K562 (cell line): ENCODE data around the gene RIPK3. TPM values are rescaled to one million over a fixed set of nuclear protein-coding genes. Genes with fewer than 3 reads are reported as not detected.
"Not testable (repeated sequence)": the region's sequence is repeated elsewhere in the genome, so short reads cannot be mapped to it uniquely, and the experiment has no call there.

Experiments used
- CTCF ChIP-seq, 3 experiments: IDR thresholded peaks in 2 of 3; conservative IDR thresholded peaks in 1 of 3; 2 replicates each; pipeline ENCODE4 v1.5.1; 2011 to 2012; ENCODE audit warnings: low read length in 3 of 3, mild to moderate bottlenecking in 3 of 3, control low read depth in 2 of 3, improper control_type of control experiment in 1 of 3, inconsistent platforms in 1 of 3, low read depth in 1 of 3, mixed read lengths in 1 of 3, moderate library complexity in 1 of 3; ENCODE audit not compliant: insufficient read depth in 2 of 3
- RAD21 ChIP-seq, 2 experiments: fragments of 250-450 bp in 1 of 2; fragments of 450-650 bp in 1 of 2; sonication (Bioruptor Pico) in 1 of 2; formaldehyde crosslinking in 1 of 2; IDR thresholded peaks in 1 of 2; conservative IDR thresholded peaks in 1 of 2; 2 replicates each; pipeline versions ENCODE4 v1.4.0 to v1.8.0; 2020 to 2022; ENCODE audit warnings: mild to moderate bottlenecking in 2 of 2, moderate library complexity in 1 of 2
- REST ChIP-seq, 2 experiments: fragments of 450-650 bp; formaldehyde crosslinking in 1 of 2; IDR thresholded peaks; 2 replicates each; pipeline versions ENCODE4 v1.4.0 to v1.6.1; 2014 to 2020; ENCODE audit warnings: mild to moderate bottlenecking in 2 of 2, borderline replicate concordance in 1 of 2, low read depth in 1 of 2
- polyA plus RNA-seq, 8 experiments: library from polyadenylated mRNA; depleted of rRNA in 4 of 8; stranded (reverse) in 5 of 8; unstranded in 3 of 8; fragments of >200 nt; fragmentation: Nextera tagmentation in 2 of 8; fragmentation: Illumina TruSeq in 1 of 8; extraction: Ambion mirVana in 2 of 8; extraction: Trizol in 1 of 8; gene quantifications; 2 replicates each; pipeline versions ENCODE4 v1.2.1 to v1.2.3, GENCODE V29; 2011 to 2014; ENCODE audit warnings: inconsistent platforms in 1 of 8, missing spikeins in 1 of 8
- total RNA-seq, 7 experiments: library from RNA; depleted of rRNA in 6 of 7; stranded (reverse); fragments of >200 nt in 6 of 7; fragmentation: Illumina TruSeq in 2 of 7; extraction: Trizol in 2 of 7; gene quantifications; 2 replicates each; pipeline versions ENCODE4 v1.2.1 to v1.2.3, GENCODE V29; 2011 to 2021; ENCODE audit warnings: low replicate concordance in 1 of 7

RIPK3 gene
- total and polyA plus RNA-seq, 9 of the 15 experiments (the other 6 are each of a cell fraction or from before 2014, with no cell fraction given), result 0.03 to 0.43 (median 0.28) TPM; not detected in 3

DNA sequence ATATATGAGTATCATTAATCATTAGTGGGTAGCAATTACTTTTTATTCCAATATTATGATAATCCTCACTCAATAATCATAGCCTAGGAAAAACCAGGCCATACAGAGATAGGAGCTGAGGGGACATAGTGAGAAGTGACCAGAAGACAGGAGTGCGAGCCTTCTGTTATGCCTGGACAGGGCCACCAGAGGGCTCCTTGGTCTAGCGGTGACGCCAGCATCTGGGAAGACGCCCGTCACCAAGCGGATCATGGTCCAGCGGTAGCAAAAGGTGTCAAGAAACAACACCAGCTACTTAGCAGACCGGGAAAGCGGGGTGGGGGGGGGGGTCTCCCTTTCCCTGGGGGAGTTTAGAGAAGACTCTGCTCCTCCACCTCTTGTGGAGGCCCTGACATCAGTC is 11.9 kb downstream of the RIPK3 start (continued):
- TF ChIP-seq REST (IDR thresholded peaks at IDR 0.05; ENCODE audit: borderline replicate concordance) (peak; percentile 45; the same call in 1 of the 2 replicates), RAD21 (CRISPR knock-in tag; conservative IDR thresholded peaks at IDR 0.05 in 1 of 2, IDR thresholded peaks at IDR 0.05 in 1 of 2) (peak; percentile 44 to 73; a peak in 3 of 4 replicates), CTCF (IDR thresholded peaks at IDR 0.05 in 2 of 3, conservative IDR thresholded peaks at IDR 0.05 in 1 of 3; ENCODE audit: insufficient read depth in 2 of 3, low read depth in 1 of 3, low read length in 3 of 3) (peak; percentile 30 to 37 (median 31); a peak in 4 of 6 replicates)
- TF ChIP-seq REST (CRISPR knock-in tag; IDR thresholded peaks at IDR 0.05; ENCODE audit: low read depth), result not testable (repeated sequence)
- TF ChIP-seq, all 486 proteins: peak for 8; not testable (repeated sequence) for 478
